Measurements from ENCODE around the gene SAFB. TPM values are rescaled to one million over a fixed set of nuclear protein-coding genes. Genes with fewer than 3 reads are reported as not detected.

The SAFB gene
- polyA plus RNA-seq, 5 donors: 150 to 201 (median 159) TPM

- peak in 1 of 2 donors; percentile 57 for DNase-seq
Observed at GRCh38 chr19:5624018-5624663, 1.3 kb downstream of the SAFB start.

GRCh38 chr19:5624741-5625278 is 1.9 kb downstream of the SAFB start:
- DNase-seq: no peak

GRCh38 chr19:5625641-5626040 is 2.8 kb downstream of the SAFB start:
- no peak for DNase-seq

DNA sequence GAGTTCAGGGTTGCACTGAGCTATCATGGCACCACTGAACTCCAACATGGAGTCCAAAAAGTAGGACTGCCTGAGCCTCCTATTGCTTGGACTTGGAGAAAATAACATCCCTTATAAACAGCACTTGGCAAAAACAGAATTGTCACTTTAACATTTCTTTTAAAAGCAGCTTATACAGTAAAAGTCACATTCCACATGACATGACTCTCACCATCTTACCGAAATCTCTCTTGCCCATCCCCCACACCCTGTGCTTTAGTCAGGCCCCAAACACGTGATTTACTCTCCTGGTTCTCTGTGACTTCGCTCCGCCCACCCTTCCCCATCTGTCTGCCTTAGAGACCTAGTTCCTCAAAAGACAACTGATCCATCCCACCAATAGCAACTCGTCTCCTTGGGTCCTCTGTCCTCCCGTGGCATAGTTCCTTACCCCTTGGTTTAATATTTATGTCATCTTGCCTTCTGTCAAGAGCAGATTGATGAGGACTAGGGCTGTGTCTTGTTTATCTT is 4.6 kb downstream of the SAFB start:
- no peak for DNase-seq

DNA sequence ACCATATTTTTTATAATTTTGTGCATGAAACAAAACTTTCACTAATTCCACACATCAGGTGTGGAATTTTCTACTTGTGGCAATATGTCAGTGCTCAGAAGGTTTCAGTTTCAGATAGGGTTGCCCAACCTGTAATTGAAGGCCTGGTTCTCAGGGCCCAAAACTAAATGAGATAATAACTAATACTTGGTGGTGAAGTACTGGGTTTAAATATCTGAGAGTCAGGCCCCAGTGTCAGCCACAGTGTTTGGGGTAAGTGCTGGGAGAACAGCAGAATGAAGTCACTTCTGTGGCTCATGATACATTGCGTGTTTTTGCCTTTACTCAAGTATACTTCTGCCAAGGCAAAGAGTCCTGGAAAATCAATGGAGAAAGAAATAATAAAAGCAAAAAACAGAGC is 5.6 kb downstream of the SAFB start:
- no peak for DNase-seq

DNA sequence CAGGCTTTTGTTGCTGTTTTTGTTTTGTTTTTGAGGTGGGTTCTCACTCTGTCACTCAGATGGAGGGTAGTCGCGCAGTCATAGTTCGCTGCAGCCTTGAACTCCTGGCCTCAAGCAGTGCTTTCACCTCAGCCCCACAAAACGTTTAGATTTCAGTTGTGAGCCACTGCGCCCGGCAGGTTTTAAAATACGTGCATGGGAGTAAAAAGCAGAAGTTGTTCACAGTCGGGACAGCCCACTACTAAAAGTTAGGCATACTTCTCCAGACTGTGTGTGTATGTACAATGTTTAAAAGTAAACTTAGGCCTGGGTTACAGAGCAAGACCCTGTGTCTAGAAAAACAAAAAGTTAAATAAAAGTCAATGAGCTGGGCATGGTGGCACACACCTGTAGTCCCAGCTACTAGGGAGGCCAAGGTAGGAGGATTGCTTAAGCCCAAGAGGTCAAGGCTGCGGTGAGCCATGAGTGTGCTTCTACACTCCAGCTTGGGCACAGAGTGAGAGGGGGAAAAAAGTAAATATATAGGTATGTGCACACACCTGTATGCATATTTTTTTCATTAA is 6.1 kb downstream of the SAFB start:
- DNase-seq: no peak

DNA sequence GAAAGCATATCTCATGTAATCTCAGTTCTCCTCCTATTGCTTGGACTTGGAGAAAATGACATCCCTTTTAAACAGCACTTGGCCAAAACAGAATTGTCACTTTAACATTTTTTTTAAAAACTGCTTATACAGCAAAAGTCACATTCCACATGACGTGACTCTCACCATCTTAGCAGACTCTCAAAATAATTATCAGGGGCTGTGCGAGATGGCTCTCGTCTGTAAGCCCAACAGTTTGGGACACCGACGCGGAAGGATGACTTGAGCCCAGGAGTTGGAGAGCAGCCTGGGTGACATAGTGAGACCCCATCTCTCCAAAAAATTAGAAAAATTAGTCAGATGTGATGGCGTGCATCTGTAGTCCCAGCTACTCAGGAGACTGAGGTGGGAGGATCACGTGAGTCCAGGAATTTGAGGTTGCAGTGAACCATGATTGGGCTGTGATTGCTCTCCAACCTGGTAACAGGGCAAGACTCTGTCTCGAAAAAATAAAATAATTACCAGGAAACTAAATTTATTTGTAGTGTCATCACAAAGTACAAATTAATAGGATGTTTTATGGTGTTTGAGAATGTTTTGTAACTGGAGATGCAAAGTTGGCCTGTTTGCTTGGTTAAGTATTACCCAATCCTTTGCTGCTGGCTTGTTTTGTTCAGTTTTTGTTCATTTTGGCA is 8.8 kb downstream of the SAFB start:
- DNase-seq: no peak

DNA sequence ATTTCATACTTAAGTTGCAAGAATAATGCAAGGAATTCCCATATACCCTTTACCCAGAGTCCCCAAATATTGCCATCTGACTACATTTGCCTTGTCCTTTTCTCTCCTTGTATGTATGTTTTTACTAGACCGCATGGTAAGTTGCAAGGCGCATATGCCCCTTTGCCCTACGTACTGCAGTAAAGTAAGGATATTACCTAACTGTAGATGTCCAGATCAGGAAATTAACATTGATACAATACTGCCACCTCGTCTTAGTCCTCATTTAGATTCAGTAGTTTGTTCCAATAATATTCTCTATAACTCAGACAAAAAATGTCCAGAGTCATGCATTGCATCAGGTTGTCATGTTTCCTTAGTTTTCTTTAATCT is 9.3 kb downstream of the SAFB start:
- DNase-seq: no peak

DNA sequence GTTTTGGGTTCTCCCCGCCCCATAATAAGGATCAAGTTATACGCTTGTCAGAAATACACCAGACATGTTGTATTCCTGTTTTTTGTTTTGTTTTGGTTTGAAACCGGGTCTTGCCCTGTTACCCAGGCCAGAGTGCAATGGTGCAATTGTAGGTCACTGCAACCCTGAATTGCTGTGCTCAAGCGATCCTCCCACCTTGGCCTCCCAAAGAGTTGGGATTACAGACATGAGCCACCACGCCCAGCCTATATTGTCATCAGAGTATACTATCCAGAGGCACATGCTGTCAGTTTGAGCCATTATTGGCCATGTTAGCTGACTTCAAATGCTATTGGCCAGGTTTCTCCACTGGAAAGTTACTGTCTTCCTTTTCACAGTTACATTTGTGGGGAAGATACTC is 9.8 kb downstream of the SAFB start:
- no peak for DNase-seq

DNA sequence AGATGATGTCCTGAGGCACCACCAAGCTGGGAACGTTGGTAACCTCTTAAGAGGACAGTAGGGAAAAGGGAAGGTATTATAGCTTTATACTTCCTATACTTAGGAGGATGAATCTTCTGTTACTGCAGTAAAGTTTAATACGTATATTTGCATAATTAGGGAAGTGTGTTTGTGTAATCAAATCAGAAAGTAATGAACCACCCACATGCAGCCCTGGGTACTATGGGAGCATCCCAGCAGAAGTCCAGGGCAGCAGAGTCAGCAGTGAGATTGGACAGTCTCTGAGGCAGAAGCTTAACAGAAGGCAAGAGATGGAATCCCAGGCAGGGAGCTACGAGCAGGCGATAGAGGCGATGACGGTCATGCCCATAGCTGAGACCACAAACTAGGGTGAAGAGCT is 12.5 kb downstream of the SAFB start:
- DNase-seq: no peak

GRCh38 chr19:5637971-5638370 is 15.1 kb downstream of the SAFB start:
- DNase-seq: no peak

DNA sequence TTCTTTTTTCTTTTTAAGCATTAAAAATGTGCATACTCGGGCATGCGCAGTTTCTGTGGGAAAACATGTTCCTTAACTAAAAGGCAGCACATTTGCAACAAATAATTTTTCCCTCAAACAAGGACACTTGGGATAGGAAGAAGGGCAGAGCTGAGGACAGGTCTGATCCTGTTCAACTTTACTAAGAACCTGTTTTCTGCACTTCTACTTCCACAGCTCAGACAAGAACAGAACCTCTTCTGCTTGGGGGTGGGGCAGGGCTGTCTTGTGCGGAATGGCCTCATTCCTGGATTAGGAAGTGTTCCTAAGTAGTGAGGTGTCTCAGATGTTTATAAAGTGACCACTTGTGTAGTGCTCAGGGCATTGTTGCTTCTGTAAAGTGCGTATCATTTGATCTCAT is 18.3 kb downstream of the SAFB start:
- no peak for DNase-seq

GRCh38 chr19:5642204-5642603 is 19.3 kb downstream of the SAFB start:
- no peak for DNase-seq

DNA sequence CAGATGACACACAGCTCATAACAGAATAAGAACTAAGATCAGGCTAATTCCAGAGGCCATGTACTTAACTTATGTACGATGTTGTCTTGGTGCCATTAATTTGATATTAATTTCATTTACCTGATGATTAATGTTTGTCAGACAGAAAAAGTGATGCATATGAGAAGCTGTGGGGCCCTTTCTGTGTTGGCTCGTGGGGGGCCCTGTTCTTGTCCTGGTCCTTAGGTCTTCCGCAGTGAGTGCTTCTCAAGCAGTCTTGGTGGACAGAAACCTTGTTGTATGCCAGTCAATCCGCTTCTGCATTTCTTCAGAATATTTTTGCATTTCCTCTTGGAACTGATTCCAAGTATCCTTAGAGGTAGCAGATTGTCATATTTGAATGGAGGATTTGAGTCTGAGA is 20.2 kb downstream of the SAFB start:
- DNase-seq: no peak

DNA sequence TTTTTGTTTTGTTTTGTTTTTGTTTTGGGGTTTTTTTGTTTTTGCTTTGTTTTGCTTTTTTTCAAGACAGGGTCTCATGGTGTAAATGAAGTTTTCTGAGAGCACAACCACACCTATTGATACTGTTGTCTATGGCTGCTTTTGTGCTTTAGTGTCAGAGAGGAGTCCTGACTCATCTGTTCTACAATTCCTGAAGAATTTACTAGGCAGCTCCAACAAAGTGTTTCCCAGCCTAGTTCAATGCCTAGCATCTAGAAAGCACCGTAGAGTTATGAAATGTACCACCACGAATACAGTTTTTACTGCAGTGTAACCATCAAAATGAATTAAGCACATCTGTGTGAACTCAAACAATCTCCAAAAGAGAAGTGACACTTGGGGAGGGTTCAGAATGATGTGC is 21.2 kb downstream of the SAFB start:
- DNase-seq: no peak

DNA sequence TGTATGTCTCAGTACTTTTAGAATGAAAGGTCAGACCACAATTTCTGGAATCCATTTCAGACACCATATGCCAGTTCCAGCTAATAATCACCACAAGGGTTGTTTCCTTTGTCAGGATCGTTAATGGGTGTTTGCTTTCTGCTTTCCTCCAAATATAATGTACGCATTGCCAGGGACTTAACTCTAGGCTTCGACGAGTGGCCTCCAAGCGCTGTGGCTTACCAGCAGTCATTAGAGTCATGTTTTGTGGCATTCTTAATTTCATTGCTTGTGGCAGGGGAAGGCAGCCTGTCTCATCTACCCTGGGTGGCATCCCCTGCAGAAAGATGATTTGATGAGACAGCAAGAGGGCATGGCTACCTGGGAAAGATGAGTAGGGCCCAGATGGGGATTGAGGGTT is 22.5 kb downstream of the SAFB start:
- no peak for DNase-seq

- no peak for DNase-seq
Observed at GRCh38 chr19:5646703-5647102, 23.8 kb downstream of the SAFB start.

DNA sequence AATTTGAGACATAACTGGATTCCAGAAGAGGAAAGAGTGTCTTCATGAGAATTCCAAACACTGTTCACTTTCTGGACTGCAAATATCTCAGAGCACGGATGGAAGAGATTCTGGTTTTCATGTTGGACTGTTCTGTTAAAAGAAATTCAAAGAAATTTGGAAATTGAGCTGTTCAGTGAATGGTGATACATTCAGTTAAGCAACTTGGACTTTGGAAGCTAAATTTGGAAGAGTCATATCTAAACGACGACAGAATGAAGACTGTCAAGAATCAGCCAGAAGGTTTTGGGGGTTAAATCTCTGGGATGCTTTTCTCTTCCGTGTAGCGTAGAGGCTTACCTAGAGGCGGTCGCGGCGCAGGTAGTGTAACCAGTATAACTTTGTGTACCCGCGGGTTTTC is 25.6 kb downstream of the SAFB start:
- DNase-seq: no peak

- DNase-seq: no peak
Observed at GRCh38 chr19:5651361-5651760, 28.5 kb downstream of the SAFB start.

DNA sequence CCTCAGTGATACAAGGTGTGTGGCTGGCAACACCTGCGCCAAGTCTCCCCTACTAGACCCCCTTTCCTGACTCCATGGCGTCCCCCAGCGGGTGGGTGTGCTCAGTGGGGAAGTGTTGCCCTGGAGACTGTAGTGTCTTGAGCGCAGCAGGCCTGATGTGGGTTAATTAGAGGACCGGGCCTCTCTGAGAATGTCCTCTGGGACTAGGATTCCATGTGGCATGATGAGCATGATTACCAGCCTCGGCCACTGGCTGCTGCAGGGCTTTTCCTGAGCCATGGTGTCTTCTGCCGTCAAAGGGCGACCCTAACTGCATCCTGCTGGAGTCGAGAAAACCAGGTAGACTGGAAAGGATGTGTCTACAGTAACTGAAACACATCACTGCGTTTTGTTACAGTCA is 29.4 kb downstream of the SAFB start:
- no peak for DNase-seq

DNA sequence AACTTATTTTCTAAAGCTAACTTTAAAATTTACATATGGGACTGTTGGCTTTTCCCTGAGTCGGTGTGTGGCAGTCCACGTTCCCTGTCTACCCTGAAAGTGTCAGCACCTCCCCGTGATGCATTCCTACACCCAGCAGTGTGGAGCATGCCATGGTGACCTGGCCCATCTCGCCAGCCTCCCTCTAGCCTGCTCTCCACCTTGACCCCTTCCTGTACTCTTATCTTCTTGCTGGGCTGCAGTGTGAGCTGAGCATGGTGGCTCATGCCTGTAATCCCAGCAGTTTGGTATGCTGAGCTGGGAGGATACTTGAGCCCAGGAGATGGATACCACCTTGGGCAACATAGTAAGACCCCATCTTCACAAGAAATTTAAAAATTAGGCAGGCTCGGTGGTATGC is 32.0 kb downstream of the SAFB start:
- no peak for DNase-seq

- no peak for DNase-seq
Observed at GRCh38 chr19:5655412-5655811, 32.5 kb downstream of the SAFB start.

- DNase-seq: no peak
Observed at GRCh38 chr19:5661483-5661882, 38.6 kb downstream of the SAFB start.

Data from right lung (tissue), 5 donors.